Hepatocyte (in vitro differentiated cells): ENCODE data around the gene PLXNB2. TPM values are rescaled to one million over a fixed set of nuclear protein-coding genes. Genes with fewer than 3 reads are reported as not detected.
A peak's percentile ranks its signal among the peaks of the same experiment; 100 is the strongest.

Experiments used
- DNase-seq: peaks from one replicate; pipeline ENCODE4 v3.0.0-alpha.2; 2016; ENCODE audit warnings: low spot score
- H2AFZ ChIP-seq: fragments of 200-600 bp; sonication (generic); 2 replicates; pipeline ENCODE4 v1.6.0; 2016; ENCODE audit warnings: antibody characterized with exemption, mild to moderate bottlenecking
- H3K27ac ChIP-seq: fragments of 200-600 bp; sonication (generic); 2 replicates; pipeline ENCODE4 v1.5.1; 2016; ENCODE audit warnings: mild to moderate bottlenecking
- H3K27me3 ChIP-seq: fragments of 200-600 bp; sonication (generic); 2 replicates; pipeline ENCODE4 v1.6.1; 2016
- H3K36me3 ChIP-seq: fragments of 200-600 bp; sonication (generic); replicated peaks from 2 replicates; pipeline ENCODE4 v1.5.1; 2016; ENCODE audit warnings: low read depth; ENCODE audit not compliant: insufficient read depth
- H3K4me1 ChIP-seq: fragments of 200-600 bp; sonication (generic); 2 replicates; pipeline ENCODE4 v1.5.1; 2016; ENCODE audit warnings: mild to moderate bottlenecking, moderate library complexity; ENCODE audit not compliant: insufficient read depth
- H3K4me2 ChIP-seq: fragments of 200-600 bp; sonication (generic); 2 replicates; pipeline ENCODE4 v1.6.0; 2016
- H3K4me3 ChIP-seq: fragments of 200-600 bp; sonication (generic); 2 replicates; pipeline ENCODE4 v1.5.1; 2016; ENCODE audit warnings: mild to moderate bottlenecking
- H3K79me2 ChIP-seq: fragments of 200-600 bp; sonication (generic); 2 replicates; pipeline ENCODE4 v1.6.0; 2017; ENCODE audit warnings: mild to moderate bottlenecking
- H3K9me2 ChIP-seq: fragments of 200-600 bp; sonication (generic); replicated peaks from 2 replicates; pipeline ENCODE4 v1.6.0; 2017; ENCODE audit warnings: mild to moderate bottlenecking; ENCODE audit not compliant: insufficient read depth
- H3K9me3 ChIP-seq: fragments of 200-600 bp; sonication (generic); 2 replicates; pipeline ENCODE4 v1.5.1; 2016; ENCODE audit warnings: low read depth, mild to moderate bottlenecking
- H4K20me1 ChIP-seq: fragments of 200-600 bp; sonication (generic); 2 replicates; pipeline ENCODE4 v1.6.0; 2016; ENCODE audit warnings: mild to moderate bottlenecking; ENCODE audit not compliant: insufficient read depth, poor library complexity, severe bottlenecking
- EZH2 ChIP-seq: fragments of 200-600 bp; sonication (generic); IDR thresholded peaks from 2 replicates; pipeline ENCODE4 v1.6.1; 2016; ENCODE audit warnings: antibody characterized with exemption, mild to moderate bottlenecking, borderline replicate concordance
- EZH2phosphoT487 ChIP-seq: fragments of 200-600 bp; sonication (generic); IDR thresholded peaks from one replicate; pipeline ENCODE4 v1.6.1; 2018; ENCODE audit warnings: antibody characterized with exemption, mild to moderate bottlenecking, low read depth, moderate library complexity; ENCODE audit not compliant: unreplicated experiment, severe bottlenecking
- WGBS: methylation state at CpG from one replicate; pipeline ENCODE4 v1.1.6; 2016; ENCODE audit warnings: low lambda C conversion rate; ENCODE audit errors: missing lambda C conversion rate; 5-methylcytosine and 5-hydroxymethylcytosine counted together
- polyA plus RNA-seq: library from polyadenylated mRNA; unstranded; fragments of >200 nt; fragmentation: Nextera tagmentation; extraction: Ambion mirVana; gene quantifications from 2 replicates; pipeline ENCODE4 v1.2.1, GENCODE V29; 2016
- total RNA-seq: library from RNA; depleted of rRNA; stranded (reverse); fragments of >200 nt; gene quantifications from 2 replicates; pipeline ENCODE4 v1.2.3, GENCODE V29; 2014
- TF ChIP-seq, protein P1 (sequence below): fragments of 200-600 bp; sonication (generic); IDR thresholded peaks from 2 replicates; pipeline ENCODE4 v1.5.1; 2016; ENCODE audit warnings: antibody characterized with exemption, mild to moderate bottlenecking; ENCODE audit not compliant: poor library complexity

The PLXNB2 gene
- total and polyA plus RNA-seq, 2 experiments from 2014 or later: 113 to 147 TPM

DNA sequence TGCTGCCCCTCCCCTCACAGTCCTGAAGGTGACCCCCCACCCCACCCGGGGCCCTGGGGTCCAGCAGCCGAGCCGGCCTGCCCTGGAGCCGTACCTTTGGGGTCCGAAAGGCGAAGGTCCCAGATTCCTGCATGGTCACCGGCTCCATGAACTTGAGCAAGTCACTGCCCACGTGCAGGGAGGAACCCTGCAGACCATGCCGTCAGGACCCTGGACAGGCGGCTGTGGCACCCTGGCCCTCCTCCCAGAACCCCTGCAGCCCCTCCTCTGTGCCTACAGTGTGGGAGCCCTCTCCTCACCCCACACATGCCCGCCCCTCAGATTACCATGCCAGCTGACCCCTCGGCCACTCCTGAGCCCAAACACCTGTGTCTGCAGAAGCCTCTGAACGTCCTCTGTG lies 23.0 kb downstream of the PLXNB2 start:
- Histone ChIP-seq H3K4me3 (no peak overlapping the region), H3K4me2 (no peak overlapping the region), H3K9me3 (no peaks in the 10 kb centered on the region), H3K27me3 (no peaks in the 10 kb centered on the region), H3K36me3 (no peaks in the 10 kb centered on the region), H3K27ac (no peak overlapping the region), H3K9me2 (no peaks in the 10 kb centered on the region), H3K4me1 (peaks cover 12% of the 10 kb centered on the region), H3K79me2 (peaks cover 26% of the 10 kb centered on the region), H4K20me1 (peaks cover 17% of the 10 kb centered on the region), H2AFZ (no peak overlapping the region)
- WGBS: 92% methylated on average over 12 of the region's 13 CpGs
- no peak for DNase-seq
- TF ChIP-seq, protein P1, sequence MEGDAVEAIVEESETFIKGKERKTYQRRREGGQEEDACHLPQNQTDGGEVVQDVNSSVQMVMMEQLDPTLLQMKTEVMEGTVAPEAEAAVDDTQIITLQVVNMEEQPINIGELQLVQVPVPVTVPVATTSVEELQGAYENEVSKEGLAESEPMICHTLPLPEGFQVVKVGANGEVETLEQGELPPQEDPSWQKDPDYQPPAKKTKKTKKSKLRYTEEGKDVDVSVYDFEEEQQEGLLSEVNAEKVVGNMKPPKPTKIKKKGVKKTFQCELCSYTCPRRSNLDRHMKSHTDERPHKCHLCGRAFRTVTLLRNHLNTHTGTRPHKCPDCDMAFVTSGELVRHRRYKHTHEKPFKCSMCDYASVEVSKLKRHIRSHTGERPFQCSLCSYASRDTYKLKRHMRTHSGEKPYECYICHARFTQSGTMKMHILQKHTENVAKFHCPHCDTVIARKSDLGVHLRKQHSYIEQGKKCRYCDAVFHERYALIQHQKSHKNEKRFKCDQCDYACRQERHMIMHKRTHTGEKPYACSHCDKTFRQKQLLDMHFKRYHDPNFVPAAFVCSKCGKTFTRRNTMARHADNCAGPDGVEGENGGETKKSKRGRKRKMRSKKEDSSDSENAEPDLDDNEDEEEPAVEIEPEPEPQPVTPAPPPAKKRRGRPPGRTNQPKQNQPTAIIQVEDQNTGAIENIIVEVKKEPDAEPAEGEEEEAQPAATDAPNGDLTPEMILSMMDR: no peak
- TF ChIP-seq EZH2phosphoT487 (no peak), EZH2 (no peak)

- TF ChIP-seq EZH2 (no peak), EZH2phosphoT487 (no peak)
- TF ChIP-seq, protein P1: no peak
- H3K27ac ChIP-seq: no peak overlapping the region
- no peak overlapping the region for H2AFZ ChIP-seq
- H3K27me3 ChIP-seq: no peaks in the 10 kb centered on the region
- H4K20me1 ChIP-seq: peaks cover 12% of the 10 kb centered on the region
- no peak overlapping the region for H3K4me2 ChIP-seq
- H3K4me1 ChIP-seq: peaks cover 12% of the 10 kb centered on the region
- no peaks in the 10 kb centered on the region for H3K9me3 ChIP-seq
- no peaks in the 10 kb centered on the region for H3K9me2 ChIP-seq
- 97% methylated on average over 25 of the region's 30 CpGs for WGBS
- no peak overlapping the region for H3K4me3 ChIP-seq
- H3K36me3 ChIP-seq: no peaks in the 10 kb centered on the region
- no peak for DNase-seq
- H3K79me2 ChIP-seq: peaks cover 20% of the 10 kb centered on the region
These were observed 23.6 kb downstream of the PLXNB2 start for GRCh38 chr22:50283821-50284220.

GRCh38 chr22:50282361-50283155 lies 24.9 kb downstream of the PLXNB2 start:
- peaks cover 12% of the 10 kb centered on the region for H3K4me1 ChIP-seq
- H4K20me1 ChIP-seq: no peaks in the 10 kb centered on the region
- H3K27me3 ChIP-seq: no peaks in the 10 kb centered on the region
- TF ChIP-seq, protein P1: no peak
- no peak for TF ChIP-seq EZH2
- TF ChIP-seq EZH2phosphoT487: no peak
- peak overlapping the region; percentile 92 for H3K27ac ChIP-seq
- DNase-seq: peak; percentile 89
- H3K9me2 ChIP-seq: no peaks in the 10 kb centered on the region
- no peaks in the 10 kb centered on the region for H3K9me3 ChIP-seq
- no peaks in the 10 kb centered on the region for H3K36me3 ChIP-seq
- 82% methylated on average over 36 of the region's 45 CpGs for WGBS
- peaks cover 7% of the 10 kb centered on the region for H3K79me2 ChIP-seq
- peak overlapping the region; percentile 66 for H3K4me2 ChIP-seq
- H2AFZ ChIP-seq: no peak overlapping the region
- no peak overlapping the region for H3K4me3 ChIP-seq
